Hepatocyte (in vitro differentiated cells): Measurements from ENCODE around the gene RCAN2. TPM values are rescaled to one million over a fixed set of nuclear protein-coding genes. Genes with fewer than 3 reads are reported as not detected.

Experiments used
- DNase-seq: peaks from one replicate; pipeline ENCODE4 v3.0.0-alpha.2; 2016; ENCODE audit warnings: low spot score
- H2AFZ ChIP-seq: fragments of 200-600 bp; sonication (generic); 2 replicates; pipeline ENCODE4 v1.6.0; 2016; ENCODE audit warnings: antibody characterized with exemption, mild to moderate bottlenecking
- H3K27ac ChIP-seq: fragments of 200-600 bp; sonication (generic); 2 replicates; pipeline ENCODE4 v1.5.1; 2016; ENCODE audit warnings: mild to moderate bottlenecking
- H3K27me3 ChIP-seq: fragments of 200-600 bp; sonication (generic); 2 replicates; pipeline ENCODE4 v1.6.1; 2016
- H3K36me3 ChIP-seq: fragments of 200-600 bp; sonication (generic); replicated peaks from 2 replicates; pipeline ENCODE4 v1.5.1; 2016; ENCODE audit warnings: low read depth; ENCODE audit not compliant: insufficient read depth
- H3K4me1 ChIP-seq: fragments of 200-600 bp; sonication (generic); 2 replicates; pipeline ENCODE4 v1.5.1; 2016; ENCODE audit warnings: mild to moderate bottlenecking, moderate library complexity; ENCODE audit not compliant: insufficient read depth
- H3K4me2 ChIP-seq: fragments of 200-600 bp; sonication (generic); 2 replicates; pipeline ENCODE4 v1.6.0; 2016
- H3K4me3 ChIP-seq: fragments of 200-600 bp; sonication (generic); 2 replicates; pipeline ENCODE4 v1.5.1; 2016; ENCODE audit warnings: mild to moderate bottlenecking
- H3K79me2 ChIP-seq: fragments of 200-600 bp; sonication (generic); 2 replicates; pipeline ENCODE4 v1.6.0; 2017; ENCODE audit warnings: mild to moderate bottlenecking
- H3K9me2 ChIP-seq: fragments of 200-600 bp; sonication (generic); replicated peaks from 2 replicates; pipeline ENCODE4 v1.6.0; 2017; ENCODE audit warnings: mild to moderate bottlenecking; ENCODE audit not compliant: insufficient read depth
- H3K9me3 ChIP-seq: fragments of 200-600 bp; sonication (generic); 2 replicates; pipeline ENCODE4 v1.5.1; 2016; ENCODE audit warnings: low read depth, mild to moderate bottlenecking
- H4K20me1 ChIP-seq: fragments of 200-600 bp; sonication (generic); 2 replicates; pipeline ENCODE4 v1.6.0; 2016; ENCODE audit warnings: mild to moderate bottlenecking; ENCODE audit not compliant: insufficient read depth, poor library complexity, severe bottlenecking
- EZH2 ChIP-seq: fragments of 200-600 bp; sonication (generic); IDR thresholded peaks from 2 replicates; pipeline ENCODE4 v1.6.1; 2016; ENCODE audit warnings: antibody characterized with exemption, mild to moderate bottlenecking, borderline replicate concordance
- EZH2phosphoT487 ChIP-seq: fragments of 200-600 bp; sonication (generic); IDR thresholded peaks from one replicate; pipeline ENCODE4 v1.6.1; 2018; ENCODE audit warnings: antibody characterized with exemption, mild to moderate bottlenecking, low read depth, moderate library complexity; ENCODE audit not compliant: unreplicated experiment, severe bottlenecking
- WGBS: methylation state at CpG from one replicate; pipeline ENCODE4 v1.1.6; 2016; ENCODE audit warnings: low lambda C conversion rate; ENCODE audit errors: missing lambda C conversion rate; 5-methylcytosine and 5-hydroxymethylcytosine counted together
- polyA plus RNA-seq: library from polyadenylated mRNA; unstranded; fragments of >200 nt; fragmentation: Nextera tagmentation; extraction: Ambion mirVana; gene quantifications from 2 replicates; pipeline ENCODE4 v1.2.1, GENCODE V29; 2016
- total RNA-seq: library from RNA; depleted of rRNA; stranded (reverse); fragments of >200 nt; gene quantifications from 2 replicates; pipeline ENCODE4 v1.2.3, GENCODE V29; 2014
- TF ChIP-seq, protein P1 (sequence below): fragments of 200-600 bp; sonication (generic); IDR thresholded peaks from 2 replicates; pipeline ENCODE4 v1.5.1; 2016; ENCODE audit warnings: antibody characterized with exemption, mild to moderate bottlenecking; ENCODE audit not compliant: poor library complexity

The RCAN2 gene
- total and polyA plus RNA-seq, 2 experiments from 2014 or later, result 5.0 to 6.6 TPM

GRCh38 chr6:46302176-46302575, 189.1 kb downstream of the RCAN2 start:
- TF ChIP-seq, protein P1, sequence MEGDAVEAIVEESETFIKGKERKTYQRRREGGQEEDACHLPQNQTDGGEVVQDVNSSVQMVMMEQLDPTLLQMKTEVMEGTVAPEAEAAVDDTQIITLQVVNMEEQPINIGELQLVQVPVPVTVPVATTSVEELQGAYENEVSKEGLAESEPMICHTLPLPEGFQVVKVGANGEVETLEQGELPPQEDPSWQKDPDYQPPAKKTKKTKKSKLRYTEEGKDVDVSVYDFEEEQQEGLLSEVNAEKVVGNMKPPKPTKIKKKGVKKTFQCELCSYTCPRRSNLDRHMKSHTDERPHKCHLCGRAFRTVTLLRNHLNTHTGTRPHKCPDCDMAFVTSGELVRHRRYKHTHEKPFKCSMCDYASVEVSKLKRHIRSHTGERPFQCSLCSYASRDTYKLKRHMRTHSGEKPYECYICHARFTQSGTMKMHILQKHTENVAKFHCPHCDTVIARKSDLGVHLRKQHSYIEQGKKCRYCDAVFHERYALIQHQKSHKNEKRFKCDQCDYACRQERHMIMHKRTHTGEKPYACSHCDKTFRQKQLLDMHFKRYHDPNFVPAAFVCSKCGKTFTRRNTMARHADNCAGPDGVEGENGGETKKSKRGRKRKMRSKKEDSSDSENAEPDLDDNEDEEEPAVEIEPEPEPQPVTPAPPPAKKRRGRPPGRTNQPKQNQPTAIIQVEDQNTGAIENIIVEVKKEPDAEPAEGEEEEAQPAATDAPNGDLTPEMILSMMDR, result no peak
- TF ChIP-seq EZH2phosphoT487, result no peak
- no peak for TF ChIP-seq EZH2

DNA sequence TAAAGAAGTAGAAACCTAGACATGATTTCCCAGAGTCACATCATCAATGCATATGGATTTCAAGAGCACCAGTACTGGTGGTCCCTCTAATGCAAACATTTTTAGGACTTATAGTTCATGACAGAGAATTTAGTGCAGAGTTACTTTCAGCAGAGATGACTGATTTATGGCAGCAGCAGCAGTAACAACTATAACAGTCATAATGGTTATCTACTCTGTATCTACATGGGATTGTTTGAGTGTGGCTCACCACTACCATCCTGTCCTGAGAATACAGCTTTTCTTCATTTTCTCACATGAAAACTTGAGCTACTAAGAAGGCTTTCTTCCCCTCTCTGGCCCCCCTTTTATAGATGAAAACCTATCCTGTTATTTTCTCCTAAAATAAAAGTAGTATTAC, 192.0 kb downstream of the RCAN2 start:
- H3K27ac ChIP-seq, result no peak overlapping the region
- TF ChIP-seq, protein P1, result no peak
- TF ChIP-seq EZH2, result no peak
- TF ChIP-seq EZH2phosphoT487, result no peak
- no peak overlapping the region for H3K4me3 ChIP-seq
- H3K4me2 ChIP-seq, result no peak overlapping the region
- H3K9me3 ChIP-seq, result no peaks in the 10 kb centered on the region
- no peaks in the 10 kb centered on the region for H4K20me1 ChIP-seq
- H3K4me1 ChIP-seq, result no peaks in the 10 kb centered on the region
- H3K27me3 ChIP-seq, result no peaks in the 10 kb centered on the region
- DNase-seq, result no peak
- no peak overlapping the region for H2AFZ ChIP-seq
- no peaks in the 10 kb centered on the region for H3K36me3 ChIP-seq
- H3K9me2 ChIP-seq, result no peaks in the 10 kb centered on the region
- no peaks in the 10 kb centered on the region for H3K79me2 ChIP-seq

More at GRCh38 chr6:46302176-46302575, 189.1 kb downstream of the RCAN2 start:
- no peak for DNase-seq
- H3K4me2 ChIP-seq, result no peak overlapping the region
- H3K9me3 ChIP-seq, result no peaks in the 10 kb centered on the region
- H3K9me2 ChIP-seq, result no peaks in the 10 kb centered on the region
- no peaks in the 10 kb centered on the region for H3K27me3 ChIP-seq
- no peaks in the 10 kb centered on the region for H4K20me1 ChIP-seq
- H3K27ac ChIP-seq, result no peak overlapping the region
- no peak overlapping the region for H2AFZ ChIP-seq
- H3K36me3 ChIP-seq, result no peaks in the 10 kb centered on the region
- no peaks in the 10 kb centered on the region for H3K79me2 ChIP-seq
- 90% methylated on average over 3 of the region's 3 CpGs for WGBS
- no peak overlapping the region for H3K4me3 ChIP-seq
- H3K4me1 ChIP-seq, result no peaks in the 10 kb centered on the region

- Histone ChIP-seq H3K36me3 (no peaks in the 10 kb centered on the region), H3K4me3 (no peak overlapping the region), H3K9me3 (no peaks in the 10 kb centered on the region), H3K27ac (no peak overlapping the region), H3K4me1 (no peaks in the 10 kb centered on the region), H3K4me2 (no peak overlapping the region), H4K20me1 (no peaks in the 10 kb centered on the region), H3K9me2 (no peaks in the 10 kb centered on the region), H3K27me3 (no peaks in the 10 kb centered on the region), H3K79me2 (no peaks in the 10 kb centered on the region), H2AFZ (no peak overlapping the region)
- TF ChIP-seq, protein P1, result no peak
- no peak for TF ChIP-seq EZH2phosphoT487
- TF ChIP-seq EZH2, result no peak
- no peak for DNase-seq
- WGBS, result 39% methylated on average over 1 of the region's 1 CpG
Measured at GRCh38 chr6:46296586-46296985, 194.7 kb downstream of the RCAN2 start.

DNA sequence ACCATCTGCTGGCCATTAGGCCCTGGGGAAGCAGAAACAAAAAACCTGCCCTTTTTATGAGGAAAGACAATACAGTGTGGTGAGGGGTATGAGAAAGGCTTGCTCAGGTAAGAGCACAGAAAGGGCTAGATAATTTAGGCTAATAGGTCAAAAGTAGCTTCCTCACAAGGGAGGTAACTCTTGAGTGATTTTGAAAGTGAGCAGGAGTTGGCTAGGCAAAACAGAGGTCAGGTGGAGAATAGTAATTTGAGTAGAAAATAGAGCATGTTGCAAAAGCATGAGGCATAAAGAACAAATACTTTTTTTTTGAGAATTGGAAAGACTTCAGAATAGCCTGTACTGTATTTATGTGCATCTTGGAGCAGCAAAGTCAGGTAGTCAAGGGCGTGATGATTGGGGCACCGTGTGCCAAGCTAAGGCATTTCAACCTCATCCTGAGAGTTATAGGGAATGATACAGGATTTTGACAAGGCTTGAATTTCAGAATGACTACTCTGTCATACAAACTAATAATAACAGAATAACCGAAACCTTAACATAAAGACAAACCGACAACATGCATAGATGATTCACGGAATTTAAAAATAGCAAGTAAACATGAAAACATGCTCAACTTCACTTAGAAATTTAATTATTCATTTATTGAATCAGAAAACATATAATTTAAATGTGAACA, 197.5 kb downstream of the RCAN2 start:
- Histone ChIP-seq H3K4me2 (no peak overlapping the region), H3K9me2 (no peaks in the 10 kb centered on the region), H3K9me3 (no peaks in the 10 kb centered on the region), H3K27ac (no peak overlapping the region), H3K79me2 (no peaks in the 10 kb centered on the region), H3K36me3 (no peaks in the 10 kb centered on the region), H3K4me3 (no peak overlapping the region), H3K4me1 (peaks cover 5% of the 10 kb centered on the region), H4K20me1 (no peaks in the 10 kb centered on the region), H2AFZ (no peak overlapping the region), H3K27me3 (no peaks in the 10 kb centered on the region)
- TF ChIP-seq EZH2phosphoT487, result no peak
- TF ChIP-seq, protein P1, result no peak
- TF ChIP-seq EZH2, result no peak
- 94% methylated on average over 5 of the region's 5 CpGs for WGBS
- DNase-seq, result no peak
